Measurements from ENCODE around the gene FAM3A.

GRCh38 chrX:154531626-154532025, 15.6 kb upstream of the FAM3A start:
- no peak for TF ChIP-seq CTCF (IDR thresholded peaks at IDR 0.05)
- no peak for TF ChIP-seq POLR2A (IDR thresholded peaks at IDR 0.05)

Measured in esophagus squamous epithelium (tissue), 4 donors.